ENCODE measurements around the gene TPRN.

Gene TPRN

GRCh38 chr9:137159105-137160053 lies 41.2 kb downstream of the TPRN start:
- no peak for DNase-seq

GRCh38 chr9:137158625-137159024 lies 41.9 kb downstream of the TPRN start:
- DNase-seq = no peak

- no peak for DNase-seq
These were observed 42.7 kb downstream of the TPRN start for GRCh38 chr9:137157618-137158415.

- peak; percentile 58 for DNase-seq
These were observed 43.8 kb downstream of the TPRN start for GRCh38 chr9:137156567-137157375.

GRCh38 chr9:137152844-137153405 lies 47.6 kb downstream of the TPRN start:
- DNase-seq = no peak

GRCh38 chr9:137150617-137151457 lies 49.7 kb downstream of the TPRN start:
- peak; percentile 56 for DNase-seq

- peak; percentile 23 for DNase-seq
These were observed 50.5 kb downstream of the TPRN start for GRCh38 chr9:137149942-137150616.

GRCh38 chr9:137149363-137149762 lies 51.2 kb downstream of the TPRN start:
- DNase-seq = no peak

GRCh38 chr9:137148661-137149060 lies 51.9 kb downstream of the TPRN start:
- DNase-seq = no peak

GRCh38 chr9:137148242-137148641 lies 52.3 kb downstream of the TPRN start:
- DNase-seq = no peak

GRCh38 chr9:137147793-137148160 lies 52.8 kb downstream of the TPRN start:
- no peak for DNase-seq

- DNase-seq = no peak
These were observed 53.3 kb downstream of the TPRN start for GRCh38 chr9:137147091-137147792.

- DNase-seq = no peak
These were observed 54.0 kb downstream of the TPRN start for GRCh38 chr9:137146527-137146918.

- no peak for DNase-seq
These were observed 54.6 kb downstream of the TPRN start for GRCh38 chr9:137145731-137146526.

GRCh38 chr9:137143459-137143858 lies 57.1 kb downstream of the TPRN start:
- no peak for DNase-seq

- DNase-seq = no peak
These were observed 58.3 kb downstream of the TPRN start for GRCh38 chr9:137141976-137142936.
